Effector memory CD4-positive, alpha-beta T cell (primary cell): ENCODE data around the gene CISH.

Source experiments
- DNase-seq, 3 donors: peaks; one replicate each; pipeline ENCODE4 v3.0.0-alpha.2; 2020
- H3K27ac ChIP-seq: 2 replicates; pipeline ENCODE4 v1.7.0; 2013; ENCODE audit warnings: mild to moderate bottlenecking, low read length, moderate library complexity; ENCODE audit not compliant: insufficient read depth, poor library complexity, severe bottlenecking
- H3K27me3 ChIP-seq: replicated peaks from 2 replicates; pipeline ENCODE4 v1.7.0; 2013; ENCODE audit warnings: mild to moderate bottlenecking, low read length; ENCODE audit not compliant: insufficient read depth, control insufficient read depth, poor library complexity, severe bottlenecking
- H3K36me3 ChIP-seq: 2 replicates; pipeline ENCODE4 v1.7.0; 2013; ENCODE audit warnings: mild to moderate bottlenecking, low read length, moderate library complexity; ENCODE audit not compliant: control insufficient read depth, insufficient read depth
- H3K4me1 ChIP-seq: 2 replicates; pipeline ENCODE4 v1.7.0; 2013; ENCODE audit warnings: low read length, mild to moderate bottlenecking; ENCODE audit not compliant: control insufficient read depth, insufficient read depth, poor library complexity, severe bottlenecking
- H3K4me3 ChIP-seq: 2 replicates; pipeline ENCODE4 v1.7.0; 2013; ENCODE audit warnings: low read length, low read depth, mild to moderate bottlenecking; ENCODE audit not compliant: insufficient read depth, poor library complexity, severe bottlenecking
- H3K9me3 ChIP-seq: 2 replicates; pipeline ENCODE4 v1.7.0; 2013; ENCODE audit warnings: mild to moderate bottlenecking, low read length, moderate library complexity; ENCODE audit not compliant: control insufficient read depth
- total RNA-seq, 3 donors: gene quantifications; one replicate each; lab custom pipeline; 2026; lab: John Stamatoyannopoulos, UW

The CISH gene, protein sequence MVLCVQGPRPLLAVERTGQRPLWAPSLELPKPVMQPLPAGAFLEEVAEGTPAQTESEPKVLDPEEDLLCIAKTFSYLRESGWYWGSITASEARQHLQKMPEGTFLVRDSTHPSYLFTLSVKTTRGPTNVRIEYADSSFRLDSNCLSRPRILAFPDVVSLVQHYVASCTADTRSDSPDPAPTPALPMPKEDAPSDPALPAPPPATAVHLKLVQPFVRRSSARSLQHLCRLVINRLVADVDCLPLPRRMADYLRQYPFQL
- 15.7 to 43.1 (median 42.8) reads per million in 3 donors for total RNA-seq

- peak within 1 kb of the TSS; percentile 82 for H3K4me3 ChIP-seq
- no peaks in the 10 kb centered on the region for H3K9me3 ChIP-seq
- H3K27ac ChIP-seq = peak within 1 kb of the TSS; percentile 95
- no peaks in the 10 kb centered on the region for H3K27me3 ChIP-seq
- peaks cover 35% of the 10 kb centered on the region for H3K36me3 ChIP-seq
- peak; percentile 87 to 91 (median 90) for DNase-seq
- H3K4me1 ChIP-seq = peaks cover 63% of the 10 kb centered on the region
These were observed at the start of gene CISH for GRCh38 chr3:50611464-50612233. Gene CISH (minus strand): TSS chr3:50611774. CDS start chr3:50611650, 124 bp downstream.

- H3K27ac ChIP-seq = no peak overlapping the region
- H3K36me3 ChIP-seq = no peaks in the 10 kb centered on the region
- no peaks in the 10 kb centered on the region for H3K9me3 ChIP-seq
- H3K4me3 ChIP-seq = no peak overlapping the region
- no peak for DNase-seq
- H3K4me1 ChIP-seq = no peaks in the 10 kb centered on the region
- no peaks in the 10 kb centered on the region for H3K27me3 ChIP-seq
These were observed 48.8 kb upstream of the CISH start for GRCh38 chr3:50660386-50660785.

- H3K27me3 ChIP-seq = no peaks in the 10 kb centered on the region
- no peak overlapping the region for H3K27ac ChIP-seq
- H3K4me1 ChIP-seq = no peaks in the 10 kb centered on the region
- no peak for DNase-seq
- H3K9me3 ChIP-seq = no peaks in the 10 kb centered on the region
- H3K4me3 ChIP-seq = no peak overlapping the region
- no peaks in the 10 kb centered on the region for H3K36me3 ChIP-seq
These were observed 47.3 kb upstream of the CISH start for GRCh38 chr3:50658831-50659230.

DNA sequence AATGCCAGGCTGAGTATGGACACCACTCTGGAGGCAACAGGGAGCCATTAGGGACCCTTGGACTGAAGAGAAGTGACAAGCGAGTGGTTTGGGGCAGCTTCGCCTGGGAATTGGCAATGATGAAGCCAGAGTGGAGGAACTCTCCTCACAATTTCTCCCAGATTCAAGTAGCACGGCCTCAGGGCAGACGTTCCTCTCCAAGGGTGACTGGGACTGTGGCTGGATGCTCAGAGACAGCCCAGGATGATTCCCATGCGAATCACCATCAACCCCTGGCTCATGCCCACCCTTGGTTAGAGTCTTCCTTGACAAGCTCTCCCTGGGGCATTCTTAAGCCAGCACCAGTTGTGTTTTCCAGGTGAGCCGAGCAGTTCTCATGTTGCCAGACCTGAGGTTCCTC is 46.8 kb upstream of the CISH start:
- Histone ChIP-seq H3K9me3 (no peaks in the 10 kb centered on the region), H3K4me1 (no peaks in the 10 kb centered on the region), H3K27ac (no peak overlapping the region), H3K4me3 (no peak overlapping the region), H3K27me3 (no peaks in the 10 kb centered on the region), H3K36me3 (no peaks in the 10 kb centered on the region)
- DNase-seq = no peak

DNA sequence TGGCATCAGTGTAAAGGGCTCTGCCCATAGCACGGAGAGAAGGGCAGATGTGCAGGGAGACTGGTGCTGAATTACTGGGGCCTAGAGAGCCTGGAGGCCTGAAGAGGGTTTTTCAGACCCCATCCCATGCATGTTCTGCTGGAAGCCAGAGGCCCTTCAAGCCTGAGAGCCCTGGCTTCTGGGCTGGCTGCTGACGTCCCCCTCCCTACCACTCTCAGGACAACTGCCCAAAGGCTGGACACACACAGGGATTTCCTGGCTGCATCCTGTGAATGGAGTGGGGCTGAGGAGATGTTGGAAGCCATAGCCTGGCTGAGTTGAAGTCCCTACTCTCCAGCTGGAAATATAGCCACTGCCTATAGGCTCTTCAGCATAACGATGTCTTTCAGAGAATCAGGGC is 46.2 kb upstream of the CISH start:
- Histone ChIP-seq H3K4me3 (no peak overlapping the region), H3K9me3 (no peaks in the 10 kb centered on the region), H3K36me3 (no peaks in the 10 kb centered on the region), H3K27me3 (no peaks in the 10 kb centered on the region), H3K27ac (no peak overlapping the region), H3K4me1 (no peaks in the 10 kb centered on the region)
- DNase-seq = no peak

GRCh38 chr3:50657407-50657806 is 45.8 kb upstream of the CISH start:
- Histone ChIP-seq H3K27me3 (no peaks in the 10 kb centered on the region), H3K36me3 (no peaks in the 10 kb centered on the region), H3K4me3 (no peak overlapping the region), H3K9me3 (no peaks in the 10 kb centered on the region), H3K4me1 (no peaks in the 10 kb centered on the region), H3K27ac (no peak overlapping the region)
- DNase-seq = no peak

DNA sequence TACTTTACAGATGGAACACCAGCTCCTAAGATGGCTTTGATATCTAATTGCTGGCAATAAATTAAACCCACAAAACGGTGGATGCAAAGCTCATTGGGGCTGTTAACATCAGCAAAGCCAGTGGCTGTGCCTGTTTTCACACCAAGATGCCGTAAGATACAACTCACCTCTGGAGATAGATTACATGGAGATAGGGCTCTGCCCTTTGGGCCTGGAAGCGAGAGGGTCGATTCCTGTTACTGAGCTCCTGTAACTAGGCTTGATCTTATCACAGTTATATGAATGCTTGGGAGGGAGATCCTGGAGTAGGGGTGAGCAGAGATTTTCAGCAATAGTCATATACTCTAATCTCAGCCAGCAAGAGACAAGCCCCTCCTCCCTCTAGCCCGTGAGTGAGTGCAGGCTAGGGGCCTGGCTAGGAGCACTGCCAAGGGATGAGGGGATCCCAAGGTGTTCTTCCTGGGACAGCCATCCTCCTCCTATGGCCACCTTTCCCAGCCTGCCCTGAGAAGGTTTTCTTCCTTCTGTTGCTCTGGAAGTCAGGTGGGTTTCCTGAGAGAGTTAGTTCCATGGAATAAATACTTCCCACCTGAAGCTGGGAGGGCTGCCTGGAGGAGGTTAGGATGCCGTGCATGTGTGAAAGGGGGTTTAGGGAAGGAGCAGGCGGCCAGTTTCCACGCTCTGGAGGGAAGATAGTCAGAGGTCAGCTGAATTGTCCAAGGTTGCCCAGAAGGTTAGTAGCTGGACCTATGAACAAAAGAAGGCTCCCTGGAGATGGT is 45.0 kb upstream of the CISH start:
- no peaks in the 10 kb centered on the region for H3K4me1 ChIP-seq
- H3K27ac ChIP-seq = no peak overlapping the region
- H3K9me3 ChIP-seq = no peaks in the 10 kb centered on the region
- no peaks in the 10 kb centered on the region for H3K27me3 ChIP-seq
- DNase-seq = no peak
- no peaks in the 10 kb centered on the region for H3K36me3 ChIP-seq
- no peak overlapping the region for H3K4me3 ChIP-seq

DNA sequence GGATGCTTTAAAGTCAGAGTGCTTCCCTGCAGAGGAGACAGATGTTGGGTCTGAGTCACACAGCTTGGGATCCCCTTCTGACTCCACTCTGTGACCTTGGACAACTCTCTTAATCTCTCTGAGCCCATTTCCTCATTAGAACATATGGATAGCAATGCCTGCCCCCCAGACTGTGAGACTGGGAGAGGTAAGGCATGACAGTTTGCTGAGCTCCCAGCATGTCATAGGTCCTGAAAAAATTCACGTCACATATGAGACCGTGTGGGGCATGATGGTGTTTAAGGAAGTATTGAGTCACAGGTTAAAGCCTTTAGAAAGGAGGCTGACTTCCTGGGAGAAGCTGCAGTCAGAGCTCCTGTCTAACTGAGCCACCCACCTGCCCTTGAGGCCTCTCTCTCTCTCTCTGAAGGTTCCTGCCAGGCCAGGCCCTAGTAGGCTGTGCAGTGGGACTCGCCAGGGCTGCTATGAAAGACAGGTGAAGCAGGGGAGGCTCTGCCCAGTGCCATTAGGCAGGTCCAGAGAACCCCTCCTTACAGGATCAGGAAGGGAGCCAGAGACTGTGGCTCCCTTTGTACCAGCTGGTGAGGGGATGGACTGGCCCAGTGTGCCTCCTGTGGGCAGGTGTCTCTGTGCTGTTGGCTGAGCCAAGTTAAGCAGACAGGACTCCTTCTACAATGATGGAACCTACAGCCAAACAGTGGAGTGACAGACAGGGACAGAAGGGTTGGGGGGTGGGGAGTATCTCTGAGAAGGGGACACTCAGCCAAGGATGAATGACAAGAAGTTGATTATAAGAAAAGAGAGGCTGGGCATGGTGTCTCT is 43.6 kb upstream of the CISH start:
- H3K9me3 ChIP-seq = no peaks in the 10 kb centered on the region
- no peaks in the 10 kb centered on the region for H3K27me3 ChIP-seq
- H3K36me3 ChIP-seq = no peaks in the 10 kb centered on the region
- H3K27ac ChIP-seq = no peak overlapping the region
- DNase-seq = no peak
- no peaks in the 10 kb centered on the region for H3K4me1 ChIP-seq
- H3K4me3 ChIP-seq = no peak overlapping the region

DNA sequence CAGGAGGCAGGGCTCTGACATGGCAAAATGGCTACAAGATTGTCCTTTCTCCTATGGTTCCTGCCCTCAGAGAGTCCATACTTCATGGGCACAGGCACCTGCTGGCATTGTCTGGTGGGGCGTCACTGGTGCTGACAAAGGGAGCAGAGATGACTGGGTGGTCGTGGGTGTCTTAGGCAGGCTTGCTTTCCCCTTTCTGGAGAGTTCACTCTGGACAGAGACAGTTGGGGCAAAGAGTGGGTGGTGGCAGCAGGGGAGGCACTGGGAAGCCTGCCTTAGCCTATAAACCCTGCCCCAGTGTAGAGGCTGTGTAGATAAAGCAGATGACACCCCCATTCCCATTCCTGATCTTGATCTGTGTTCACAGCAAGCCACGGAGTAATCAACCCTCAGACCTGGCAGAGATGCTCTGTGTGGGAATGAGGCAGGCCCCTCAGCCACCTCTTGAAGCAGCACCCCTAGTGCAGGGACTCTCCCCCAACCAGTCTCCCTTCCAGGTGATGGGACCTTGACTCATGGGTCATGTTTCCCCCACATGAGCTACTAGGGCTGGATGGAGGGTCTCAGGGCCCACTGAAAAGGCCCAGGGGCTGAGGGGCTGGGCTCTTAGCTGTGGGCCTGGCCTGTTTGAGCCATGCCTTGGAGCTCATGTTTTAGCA is 42.5 kb upstream of the CISH start:
- H3K27me3 ChIP-seq = no peaks in the 10 kb centered on the region

More for the DNA sequence above, 42.5 kb upstream of the CISH start:
- H3K27ac ChIP-seq = no peak overlapping the region
- no peaks in the 10 kb centered on the region for H3K9me3 ChIP-seq
- H3K4me3 ChIP-seq = no peak overlapping the region
- H3K36me3 ChIP-seq = peaks cover 4% of the 10 kb centered on the region
- DNase-seq = no peak
- H3K4me1 ChIP-seq = no peaks in the 10 kb centered on the region
